Omental fat pad (tissue), 4 donors: ENCODE measurements around the gene PELO. TPM values are rescaled to one million over a fixed set of nuclear protein-coding genes. Genes with fewer than 3 reads are reported as not detected.

Experiments used
- ATAC-seq: fragments of 150-250 bp; one replicate; pipeline ENCODE4 v1.9.1; 2016; ENCODE audit warnings: mild to moderate bottlenecking, moderate library complexity; ENCODE audit not compliant: low FRiP score
- DNase-seq: peaks from one replicate; pipeline ENCODE4 v3.0.0-alpha.2; 2019; ENCODE audit warnings: low spot score
- CTCF ChIP-seq, 3 donors: fragments of 450-650 bp; IDR thresholded peaks; one replicate each; pipeline ENCODE4 v1.5.1; 2016 to 2017; ENCODE audit warnings: antibody characterized with exemption in 3 of 3, mild to moderate bottlenecking in 3 of 3, moderate library complexity in 2 of 3
- total RNA-seq, 4 donors: library from RNA; depleted of rRNA; stranded (reverse); fragments of >200 nt; gene quantifications; one replicate each; pipeline ENCODE4 v1.1.0, GENCODE V29; 2016

The PELO gene
- total RNA-seq, 4 donors from 2014 or later = 11.9 to 33.2 (median 30.7) TPM

GRCh38 chr5:52779213-52779612 is 8.5 kb upstream of the PELO start:
- DNase-seq = no peak
- ATAC-seq = no peak
- no peak for TF ChIP-seq CTCF (IDR thresholded peaks at IDR 0.05)

DNA sequence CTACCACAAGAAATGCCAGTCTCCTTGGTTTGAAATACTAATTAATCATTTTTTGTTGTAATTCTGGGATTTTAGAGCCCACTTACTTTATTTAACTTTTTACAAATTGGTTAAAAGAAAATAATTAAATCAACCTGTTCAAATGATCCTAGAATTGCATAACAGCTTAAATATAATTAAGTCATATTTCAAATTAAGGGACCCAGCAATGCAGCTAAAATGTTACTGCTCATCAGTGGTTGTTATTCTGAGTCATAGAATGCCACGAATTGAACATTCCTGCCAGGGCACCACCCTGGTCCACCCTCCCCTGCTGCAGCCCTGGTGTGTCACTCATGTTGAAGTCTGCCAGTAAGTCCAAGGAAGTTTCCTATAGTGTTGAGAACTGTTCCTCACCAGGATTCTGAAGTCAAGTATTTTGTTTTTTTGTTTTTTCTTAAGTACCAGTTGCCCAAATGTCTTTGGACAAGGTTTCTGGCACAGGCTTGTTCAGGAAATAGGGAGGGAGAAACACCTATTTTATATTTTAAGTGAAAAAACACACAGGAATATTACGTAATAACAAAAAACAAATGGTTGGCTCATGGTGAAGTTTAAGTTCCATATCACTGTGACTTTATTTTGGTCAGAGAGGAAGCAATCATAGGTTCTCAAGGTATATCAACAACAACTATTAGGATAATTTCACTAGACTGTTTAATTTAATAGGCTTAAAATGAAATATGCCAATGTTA is 4.3 kb upstream of the PELO start:
- no peak for DNase-seq
- no peak for ATAC-seq
- no peak for TF ChIP-seq CTCF (IDR thresholded peaks at IDR 0.05)

DNA sequence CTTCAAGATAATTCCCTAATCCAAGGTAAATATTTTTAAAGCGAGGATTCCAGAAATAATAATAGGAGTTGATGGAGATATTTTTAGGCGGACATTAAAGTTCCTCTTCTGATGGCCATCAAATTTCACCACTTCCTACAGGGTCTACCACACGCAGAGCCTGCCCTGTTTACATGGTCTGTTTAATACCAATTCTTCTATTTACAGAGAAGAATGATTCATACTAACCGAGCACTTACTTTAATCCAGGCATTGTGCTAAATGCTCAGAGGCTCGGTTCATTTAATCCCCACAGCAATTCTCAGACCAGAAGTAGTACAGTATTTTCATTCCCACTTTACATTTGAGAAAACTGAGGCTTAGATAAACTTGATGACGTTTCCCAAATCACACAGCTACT is 3.0 kb upstream of the PELO start:
- ATAC-seq (no peak), DNase-seq (no peak)
- TF ChIP-seq CTCF (IDR thresholded peaks at IDR 0.05) = no peak

DNA sequence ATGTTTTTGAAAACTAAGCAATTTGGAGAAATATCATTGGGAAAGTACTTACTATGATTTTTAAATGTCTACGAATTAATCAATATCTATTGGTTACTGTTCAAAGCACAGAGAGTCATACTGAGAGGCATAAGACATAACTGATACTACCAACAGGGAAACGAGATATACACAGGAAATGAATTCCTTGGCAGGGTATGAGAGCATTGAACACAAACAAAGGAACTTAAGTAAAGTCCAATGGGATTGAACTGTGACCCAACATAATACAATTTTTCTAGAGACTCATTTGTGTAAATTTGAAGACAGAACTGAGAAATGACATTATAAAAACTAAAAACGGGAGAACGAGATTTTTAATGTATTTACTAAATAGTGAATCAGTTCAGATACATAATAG is 1.3 kb upstream of the PELO start:
- DNase-seq = no peak
- no peak for ATAC-seq
- TF ChIP-seq CTCF (IDR thresholded peaks at IDR 0.05) = no peak

DNA sequence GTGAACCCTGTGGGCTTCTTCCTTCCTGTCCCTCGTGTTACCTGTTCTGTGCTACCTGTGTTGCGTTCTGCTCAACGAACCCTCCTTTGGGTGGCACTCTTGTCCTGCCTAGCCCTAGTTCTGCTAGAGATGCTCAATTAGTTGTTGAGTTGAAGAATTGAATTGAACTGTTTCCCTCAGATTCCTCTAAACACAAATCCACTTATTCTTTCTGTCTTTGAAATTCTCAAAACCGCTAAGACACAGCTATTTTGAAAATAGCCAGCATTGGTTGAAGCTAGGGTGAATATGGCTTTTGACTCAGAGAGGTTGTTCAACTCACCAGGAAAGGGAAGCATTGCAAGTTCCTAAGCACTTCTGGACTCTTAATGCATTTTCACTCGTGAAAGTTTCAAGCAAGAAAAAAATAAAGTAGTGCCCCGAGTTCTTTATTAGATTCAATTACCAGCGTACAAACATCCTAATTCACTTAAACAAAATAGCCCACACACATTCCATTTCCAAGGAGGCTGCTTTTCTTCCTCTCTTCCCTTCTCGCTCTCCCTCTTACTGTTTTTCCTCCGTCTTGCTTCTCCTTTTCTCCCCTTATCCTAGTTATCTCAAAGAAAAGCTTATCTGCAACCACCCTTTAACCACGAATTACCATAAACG is 642 bp upstream of the PELO start:
- DNase-seq (no peak), ATAC-seq (no peak)
- no peak for TF ChIP-seq CTCF (IDR thresholded peaks at IDR 0.05)

GRCh38 chr5:52788505-52788821 is 747 bp downstream of the PELO start:
- no peak for TF ChIP-seq CTCF (IDR thresholded peaks at IDR 0.05)
- ATAC-seq = no peak
- no peak for DNase-seq

DNA sequence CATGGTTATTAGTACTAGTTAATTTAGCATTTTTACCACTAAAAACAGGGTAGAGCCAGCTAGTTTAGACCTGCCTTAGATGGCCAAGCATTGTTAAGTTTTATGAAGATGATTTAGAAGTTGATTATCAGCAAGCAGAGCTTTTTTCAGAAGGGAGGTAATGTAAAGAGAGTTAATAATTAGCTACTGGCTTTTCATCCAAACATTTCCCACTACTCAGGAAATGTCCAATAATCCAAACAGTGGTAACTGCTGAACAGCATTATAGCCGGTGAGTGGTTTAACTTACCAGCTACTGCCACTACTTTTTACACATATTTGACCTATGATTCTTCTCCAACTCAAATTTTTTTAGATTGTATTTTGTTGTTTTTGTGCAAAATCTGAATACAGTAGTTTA is 1.7 kb downstream of the PELO start:
- ATAC-seq (no peak), DNase-seq (no peak)
- no peak for TF ChIP-seq CTCF (IDR thresholded peaks at IDR 0.05)
